H1 (cell line): ENCODE data around the gene LMAN1L. TPM values are rescaled to one million over a fixed set of nuclear protein-coding genes. Genes with fewer than 3 reads are reported as not detected.

Experiments
- CTCF ChIA-PET: fragments of 300-600 bp; sonication (Branson Sonifier 250); formaldehyde crosslinking; loops from one replicate; lab custom pipeline; 2021; ENCODE audit not compliant: partially characterized antibody; lab: Charles Lee
- POLR2A ChIA-PET: fragments of 300-600 bp; sonication (Branson Sonifier 250); formaldehyde crosslinking; loops from one replicate; lab custom pipeline; 2021; ENCODE audit warnings: inconsistent platforms; ENCODE audit not compliant: partially characterized antibody; lab: Charles Lee
- DNase-seq, 2 experiments: peaks; one replicate each; pipeline versions ENCODE4 v3.0.0 to v3.0.0-alpha.2; 2010 to 2022; ENCODE audit warnings: low spot score in 2 of 2, low read depth in 1 of 2, mixed read lengths in 1 of 2
- FAIRE-seq: peaks from 2 replicates; lab custom pipeline; 2011; peaks lifted over from hg19 to GRCh38; lab: Jason Lieb, UNC
- H2AFZ ChIP-seq: 2 replicates; pipeline ENCODE4 v1.8.1; 2012; ENCODE audit warnings: low read length, inconsistent platforms
- H2AK5ac ChIP-seq: 2 replicates; pipeline ENCODE4 v1.6.1; 2013; ENCODE audit warnings: low read depth, low read length
- H2BK120ac ChIP-seq: replicated peaks from 2 replicates; pipeline ENCODE3; 2013; ENCODE audit warnings: low read depth, low read length, inconsistent platforms
- H2BK12ac ChIP-seq: 2 replicates; pipeline ENCODE4 v1.6.1; 2013; ENCODE audit warnings: low read depth, low read length
- H2BK15ac ChIP-seq: 2 replicates; pipeline ENCODE4 v1.6.1; 2013; ENCODE audit warnings: low read length
- H2BK20ac ChIP-seq: 2 replicates; pipeline ENCODE4 v1.6.1; 2013; ENCODE audit warnings: low read length
- H2BK5ac ChIP-seq: 2 replicates; pipeline ENCODE4 v1.6.1; 2013; ENCODE audit warnings: low read depth, low read length
- H3K14ac ChIP-seq: 2 replicates; pipeline ENCODE4 v1.6.1; 2013; ENCODE audit warnings: inconsistent platforms; ENCODE audit not compliant: insufficient read length
- H3K18ac ChIP-seq: 2 replicates; pipeline ENCODE4 v1.6.1; 2013; ENCODE audit warnings: low read length; ENCODE audit errors: extremely low read depth
- H3K23ac ChIP-seq: 2 replicates; pipeline ENCODE4 v1.6.1; 2013; ENCODE audit warnings: inconsistent platforms; ENCODE audit not compliant: insufficient read length
- H3K23me2 ChIP-seq: 2 replicates; pipeline ENCODE4 v1.6.1; 2013; ENCODE audit warnings: low read depth, low read length
- H3K27ac ChIP-seq: 2 replicates; pipeline ENCODE4 v1.6.1; 2011; ENCODE audit warnings: low read depth, low read length, inconsistent platforms
- H3K27me3 ChIP-seq, 4 experiments: replicated peaks in 1 of 4; 1 replicate in 1 of 4; 2 replicates in 3 of 4; pipeline versions ENCODE4 v1.6.1 to v1.8.1; 2011 to 2013; ENCODE audit warnings: low read length in 3 of 4, mild to moderate bottlenecking in 3 of 4, inconsistent platforms in 2 of 4, mixed read lengths in 2 of 4, moderate library complexity in 1 of 4; ENCODE audit not compliant: control insufficient read depth in 3 of 4, insufficient read depth in 3 of 4; ENCODE audit errors: extremely low read depth in 1 of 4
- H3K36me3 ChIP-seq, 4 experiments: 2 replicates each; pipeline versions ENCODE4 v1.6.1 to v1.8.1; 2011 to 2013; ENCODE audit warnings: mild to moderate bottlenecking in 4 of 4, low read length in 3 of 4, moderate library complexity in 2 of 4, control low read depth in 1 of 4, inconsistent platforms in 1 of 4; ENCODE audit not compliant: insufficient read depth in 4 of 4, control insufficient read depth in 2 of 4
- H3K4ac ChIP-seq: replicated peaks from 2 replicates; pipeline ENCODE3; 2013; ENCODE audit warnings: low read length, low read depth, mixed read lengths, inconsistent platforms; ENCODE audit not compliant: insufficient read length
- H3K4me1 ChIP-seq, 4 experiments: replicated peaks in 1 of 4; 1 replicate in 1 of 4; 2 replicates in 3 of 4; pipeline versions ENCODE4 v1.6.1 to v1.8.1; 2011 to 2013; ENCODE audit warnings: low read length in 3 of 4, inconsistent platforms in 2 of 4, mixed read lengths in 1 of 4; ENCODE audit not compliant: insufficient read depth in 4 of 4, control insufficient read depth in 3 of 4
- H3K4me2 ChIP-seq, 2 experiments: 2 replicates each; pipeline versions ENCODE4 v1.6.1 to v1.8.1; 2011 to 2013; ENCODE audit warnings: low read depth in 2 of 2, low read length in 2 of 2, control low read depth in 1 of 2, inconsistent platforms in 1 of 2, mild to moderate bottlenecking in 1 of 2; ENCODE audit not compliant: insufficient read depth in 1 of 2
- H3K4me3 ChIP-seq, 4 experiments: fragments of 200-600, 300-600 bp in 1 of 4; sonication (generic), shearing (Covaris generic), sonication (Bioruptor Twin) in 1 of 4; 2 replicates each; pipeline versions ENCODE4 v1.5.1 to v1.8.1; 2011 to 2016; ENCODE audit warnings: low read length in 4 of 4, low read depth in 3 of 4, control low read depth in 2 of 4, inconsistent platforms in 2 of 4, mild to moderate bottlenecking in 2 of 4, mixed read lengths in 1 of 4, moderate library complexity in 1 of 4; ENCODE audit not compliant: insufficient read depth in 2 of 4; ENCODE audit errors: extremely low read depth in 1 of 4
- H3K56ac ChIP-seq: replicated peaks from 2 replicates; pipeline ENCODE3; 2013; ENCODE audit warnings: low read depth, mild to moderate bottlenecking, mixed read lengths, low read length, inconsistent platforms; ENCODE audit not compliant: insufficient read length
- H3K79me1 ChIP-seq: 2 replicates; pipeline ENCODE4 v1.6.1; 2013; ENCODE audit warnings: low read depth, low read length, control low read depth
- H3K79me2 ChIP-seq, 2 experiments: 2 replicates each; pipeline versions ENCODE4 v1.6.1 to v1.8.1; 2012 to 2013; ENCODE audit warnings: low read length in 2 of 2, mild to moderate bottlenecking in 2 of 2, inconsistent platforms in 1 of 2; ENCODE audit not compliant: insufficient read depth in 2 of 2, control insufficient read depth in 1 of 2
- H3K9ac ChIP-seq, 4 experiments: replicated peaks in 1 of 4; 1 replicate in 1 of 4; 2 replicates in 3 of 4; pipeline versions ENCODE4 v1.6.1 to v1.8.1; 2011 to 2013; ENCODE audit warnings: low read depth in 3 of 4, low read length in 3 of 4, control low read depth in 2 of 4, mild to moderate bottlenecking in 2 of 4, moderate library complexity in 2 of 4, inconsistent platforms in 1 of 4; ENCODE audit errors: extremely low read depth in 1 of 4
- H3K9me3 ChIP-seq, 2 experiments: 2 replicates each; pipeline versions ENCODE4 v1.6.1 to v1.8.1; 2012 to 2013; ENCODE audit warnings: mild to moderate bottlenecking in 2 of 2, moderate library complexity in 2 of 2, control low read depth in 1 of 2, inconsistent platforms in 1 of 2, low read depth in 1 of 2, low read length in 1 of 2, mixed read lengths in 1 of 2; ENCODE audit not compliant: insufficient read depth in 2 of 2
- H4K20me1 ChIP-seq, 2 experiments: replicated peaks in 1 of 2; 2 replicates each; pipeline versions ENCODE3 to v1.8.1; 2011 to 2013; ENCODE audit warnings: inconsistent platforms in 2 of 2, low read length in 2 of 2, mild to moderate bottlenecking in 1 of 2; ENCODE audit not compliant: insufficient read depth in 2 of 2, control insufficient read depth in 1 of 2
- H4K5ac ChIP-seq: 2 replicates; pipeline ENCODE4 v1.6.1; 2013; ENCODE audit warnings: low read length, low read depth, mixed read lengths, inconsistent platforms; ENCODE audit not compliant: insufficient read length
- H4K8ac ChIP-seq: 2 replicates; pipeline ENCODE4 v1.8.0; 2013; ENCODE audit warnings: mild to moderate bottlenecking, moderate library complexity, low read length, inconsistent platforms; ENCODE audit not compliant: insufficient read depth; ENCODE audit errors: extremely low read depth
- H4K91ac ChIP-seq: replicated peaks from 2 replicates; pipeline ENCODE3; 2013; ENCODE audit warnings: low read length, mixed read lengths, inconsistent platforms; ENCODE audit not compliant: insufficient read length
- EGR1 ChIP-seq: IDR thresholded peaks from 2 replicates; pipeline ENCODE4 v1.6.1; 2011; ENCODE audit warnings: low read depth, low read length, borderline replicate concordance
- EP300 ChIP-seq, 2 experiments: IDR thresholded peaks; 1 replicate in 1 of 2; 2 replicates in 1 of 2; pipeline ENCODE4 v1.6.1; 2011 to 2012; ENCODE audit warnings: low read depth in 2 of 2, low read length in 2 of 2, mild to moderate bottlenecking in 2 of 2, borderline replicate concordance in 1 of 2, inconsistent platforms in 1 of 2, moderate library complexity in 1 of 2
- KDM5A ChIP-seq: fragments of 200-600 bp; IDR thresholded peaks from 2 replicates; pipeline ENCODE4 v1.7.1; 2012; ENCODE audit warnings: mild to moderate bottlenecking, low read length, inconsistent platforms, mixed read lengths
- PHF8 ChIP-seq: fragments of 200-600 bp; sonication (generic); conservative IDR thresholded peaks from 2 replicates; pipeline ENCODE4 v1.7.1; 2012; ENCODE audit warnings: low read depth, mild to moderate bottlenecking, inconsistent platforms, low read length, moderate library complexity
- POLR2A ChIP-seq, 2 experiments: IDR thresholded peaks; 1 replicate in 1 of 2; 2 replicates in 1 of 2; pipeline ENCODE4 v1.6.1; 2011; ENCODE audit warnings: low read depth in 2 of 2, low read length in 2 of 2, mild to moderate bottlenecking in 2 of 2; ENCODE audit errors: control extremely low read depth in 1 of 2
- WGBS, 2 experiments: shearing (Covaris generic) in 1 of 2; methylation state at CpG; one replicate each; pipeline versions ENCODE4 v1.1.6 to v1.1.7; 2013 to 2015; ENCODE audit warnings: low lambda C conversion rate in 2 of 2, mixed read lengths in 2 of 2, inconsistent platforms in 1 of 2, low coverage in 1 of 2, missing lambda C conversion rate in 1 of 2; ENCODE audit not compliant: insufficient replicate concordance in 2 of 2, insufficient coverage in 1 of 2, insufficient read length in 1 of 2; ENCODE audit errors: extremely low coverage in 1 of 2, missing lambda C conversion rate in 1 of 2; 5-methylcytosine and 5-hydroxymethylcytosine counted together
- polyA plus RNA-seq, 7 experiments: library from polyadenylated mRNA; depleted of rRNA in 3 of 7; stranded (reverse) in 5 of 7; unstranded in 2 of 7; fragments of >200 nt in 5 of 7; fragments of 200-250 nt in 2 of 7; gene quantifications; 1 replicate in 5 of 7; 2 replicates in 1 of 7; 4 replicates in 1 of 7; pipeline versions ENCODE4 v1.2.1 to v1.2.3, GENCODE V29; 2011 to 2013; ENCODE audit warnings: missing spikeins in 2 of 7, mixed read lengths in 2 of 7
- total RNA-seq: library from RNA; stranded (reverse); fragmentation: NEBNext Ultra II Directional; extraction: Animal tissue kit (Norgen Biotek cat#: 25700); gene quantifications from 2 replicates; pipeline ENCODE4 v1.2.1, GENCODE V29; 2021
- TF ChIP-seq, protein P1 (sequence below): IDR thresholded peaks from 2 replicates; pipeline ENCODE4 v1.6.1; 2012; ENCODE audit warnings: inconsistent platforms
- TF ChIP-seq, protein P2 (sequence below), 3 experiments: IDR thresholded peaks; 1 replicate in 2 of 3; 2 replicates in 1 of 3; pipeline versions ENCODE4 v1.5.1 to v1.6.1; 2011; ENCODE audit warnings: low read length in 3 of 3, mild to moderate bottlenecking in 3 of 3, inconsistent platforms in 2 of 3, low read depth in 1 of 3, moderate library complexity in 1 of 3; ENCODE audit not compliant: insufficient read depth in 1 of 3; ENCODE audit errors: control extremely low read depth in 1 of 3

LMAN1L gene
- total and polyA plus RNA-seq, 2 of the 8 experiments (the other 6 are each of a cell fraction or from before 2014, with no cell fraction given) = not detected

- no peak within 1 kb of the TSS for H2BK5ac ChIP-seq
- peak within 1 kb of the TSS; percentile 48 for H3K18ac ChIP-seq
- no peaks in the 10 kb centered on the region for H3K36me3 ChIP-seq
- H3K4me3 ChIP-seq = peak within 1 kb of the TSS; percentile 55 to 82 (median 60)
- H3K9me3 ChIP-seq = no peaks in the 10 kb centered on the region
- peak within 1 kb of the TSS; percentile 86 to 91 for H3K4me2 ChIP-seq
- WGBS, 2 experiments = 14% methylated on average over 28 of the region's 74 CpGs; no CpG with 5 or more reads in 1 of the 2 experiments
- peaks cover 1 to 12% of the 10 kb centered on the region in 2 experiments for H4K20me1 ChIP-seq
- peaks cover 0 to 15% (median 11%) of the 10 kb centered on the region in 4 experiments; a peak in 6 of 7 replicates for H3K27me3 ChIP-seq
- peak within 1 kb of the TSS; percentile 51 for H4K91ac ChIP-seq
- H2BK15ac ChIP-seq = no peak within 1 kb of the TSS
- H4K5ac ChIP-seq = no peak within 1 kb of the TSS
- H2BK20ac ChIP-seq = no peak within 1 kb of the TSS
- H3K4me1 ChIP-seq = peaks cover 4 to 25% (median 20%) of the 10 kb centered on the region in 4 experiments
- DNase-seq (peak in 1 of 2 experiments; percentile 79), FAIRE-seq (no peak)
- H3K23me2 ChIP-seq = peaks cover 9% of the 10 kb centered on the region
- H2AK5ac ChIP-seq = no peak within 1 kb of the TSS
- no peak within 1 kb of the TSS for H2BK120ac ChIP-seq
- ChIA-PET CTCF (interaction anchor here (0.7 to 53.7 kb wide), 9 partner anchors 11 to 380 kb away, joined by 3 to 1439 read pairs (median 7); partner anchors contain the start of genes CLK3, CPLX3 and LMAN1L), POLR2A (interaction anchor here (0.9 to 5.6 kb wide), 6 partner anchors 9 to 164 kb away, joined by 3 to 26 read pairs (median 5); partner anchors contain the start of gene ULK3)
- H2BK12ac ChIP-seq = no peak within 1 kb of the TSS
- H3K79me1 ChIP-seq = peaks cover 10% of the 10 kb centered on the region
- no peak within 1 kb of the TSS for H3K27ac ChIP-seq
- H3K4ac ChIP-seq = peak within 1 kb of the TSS; percentile 27
- peak within 1 kb of the TSS; percentile 33 for H3K56ac ChIP-seq
- H4K8ac ChIP-seq = peak within 1 kb of the TSS; percentile 18; the same call in 1 of the 2 replicates
- peak within 1 kb of the TSS; percentile 5 to 81 (median 18); a peak in 3 of 7 replicates for H3K9ac ChIP-seq
- no peak within 1 kb of the TSS for H3K23ac ChIP-seq
- no peak within 1 kb of the TSS for H2AFZ ChIP-seq
- no peak within 1 kb of the TSS for H3K14ac ChIP-seq
- H3K79me2 ChIP-seq = peaks cover 0 to 6% of the 10 kb centered on the region in 2 experiments; a peak in 1 of 4 replicates
- TF ChIP-seq, protein P1, sequence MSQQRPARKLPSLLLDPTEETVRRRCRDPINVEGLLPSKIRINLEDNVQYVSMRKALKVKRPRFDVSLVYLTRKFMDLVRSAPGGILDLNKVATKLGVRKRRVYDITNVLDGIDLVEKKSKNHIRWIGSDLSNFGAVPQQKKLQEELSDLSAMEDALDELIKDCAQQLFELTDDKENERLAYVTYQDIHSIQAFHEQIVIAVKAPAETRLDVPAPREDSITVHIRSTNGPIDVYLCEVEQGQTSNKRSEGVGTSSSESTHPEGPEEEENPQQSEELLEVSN = peak; percentile 79
- TF ChIP-seq PHF8 = peak; percentile 45; the same call in 1 of the 2 replicates
- 0 out of 2 replicates have a peak, but pooled peaks have one; percentile 40 for TF ChIP-seq EGR1
- TF ChIP-seq, protein P2, sequence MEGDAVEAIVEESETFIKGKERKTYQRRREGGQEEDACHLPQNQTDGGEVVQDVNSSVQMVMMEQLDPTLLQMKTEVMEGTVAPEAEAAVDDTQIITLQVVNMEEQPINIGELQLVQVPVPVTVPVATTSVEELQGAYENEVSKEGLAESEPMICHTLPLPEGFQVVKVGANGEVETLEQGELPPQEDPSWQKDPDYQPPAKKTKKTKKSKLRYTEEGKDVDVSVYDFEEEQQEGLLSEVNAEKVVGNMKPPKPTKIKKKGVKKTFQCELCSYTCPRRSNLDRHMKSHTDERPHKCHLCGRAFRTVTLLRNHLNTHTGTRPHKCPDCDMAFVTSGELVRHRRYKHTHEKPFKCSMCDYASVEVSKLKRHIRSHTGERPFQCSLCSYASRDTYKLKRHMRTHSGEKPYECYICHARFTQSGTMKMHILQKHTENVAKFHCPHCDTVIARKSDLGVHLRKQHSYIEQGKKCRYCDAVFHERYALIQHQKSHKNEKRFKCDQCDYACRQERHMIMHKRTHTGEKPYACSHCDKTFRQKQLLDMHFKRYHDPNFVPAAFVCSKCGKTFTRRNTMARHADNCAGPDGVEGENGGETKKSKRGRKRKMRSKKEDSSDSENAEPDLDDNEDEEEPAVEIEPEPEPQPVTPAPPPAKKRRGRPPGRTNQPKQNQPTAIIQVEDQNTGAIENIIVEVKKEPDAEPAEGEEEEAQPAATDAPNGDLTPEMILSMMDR (IDR thresholded peaks at IDR 0.05; ENCODE audit: control extremely low read depth in 1 of 3, insufficient read depth in 1 of 3, low read depth in 1 of 3, low read length in 3 of 3) = peak; percentile 44 to 72 (median 50)
- TF ChIP-seq EP300 (IDR thresholded peaks at IDR 0.05; ENCODE audit: borderline replicate concordance in 1 of 2, low read depth in 2 of 2, low read length in 2 of 2) = no peak
- no peak for TF ChIP-seq POLR2A (IDR thresholded peaks at IDR 0.05; ENCODE audit: control extremely low read depth in 1 of 2, low read depth in 2 of 2, low read length in 2 of 2)
- no peak for TF ChIP-seq KDM5A
Measured at GRCh38 chr15:74781431-74782258, 31.0 kb upstream of the LMAN1L start, which contains the start of gene CSK. Gene CSK (plus strand): TSS chr15:74782080. CDS start chr15:74798298, 16,218 bp downstream.
